Measurements from ENCODE around the gene KRT3.

DNA sequence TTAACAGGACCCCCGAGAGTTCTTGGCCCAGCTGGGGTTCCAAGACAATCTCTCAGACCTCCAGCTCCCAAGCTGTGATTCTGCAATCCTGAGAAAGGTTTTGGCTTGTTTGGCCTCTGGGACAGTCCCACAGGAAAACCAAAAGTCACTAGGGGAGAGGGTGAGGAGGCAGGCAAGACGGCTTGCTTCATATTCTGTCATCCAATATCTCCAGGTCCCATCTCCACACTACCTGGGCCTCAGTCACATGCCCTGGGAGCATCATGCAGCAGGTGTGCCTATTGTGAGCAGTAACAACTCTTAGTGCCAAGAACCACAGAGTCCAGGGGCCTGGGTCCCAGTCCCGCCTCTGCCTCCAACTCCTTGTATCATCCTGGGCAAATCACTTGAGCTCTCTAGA lies 36.5 kb upstream of the KRT3 start:
- TF ChIP-seq POLR2A (IDR thresholded peaks at IDR 0.05; ENCODE audit: low read length) (no peak), GATA1 (IDR thresholded peaks at IDR 0.05; ENCODE audit: low read depth, low read length) (no peak)

Measured in erythroblast (primary cell).